Central memory CD4-positive, alpha-beta T cell (primary cell): ENCODE results near the gene GCK.

ENCODE experiments used
- DNase-seq: peaks from one replicate; pipeline ENCODE4 v3.0.0; 2022

Gene GCK

GRCh38 chr7:44153948-44154335 is 35.3 kb downstream of the GCK start:
- no peak for DNase-seq

- no peak for DNase-seq
Observed at GRCh38 chr7:44152971-44153947, 36.0 kb downstream of the GCK start.

GRCh38 chr7:44151956-44152355 is 37.3 kb downstream of the GCK start:
- no peak for DNase-seq

- no peak for DNase-seq
Observed at GRCh38 chr7:44150966-44151941, 38.0 kb downstream of the GCK start.

- DNase-seq: no peak
Observed at GRCh38 chr7:44150466-44150832, 38.8 kb downstream of the GCK start.

- no peak for DNase-seq
Observed at GRCh38 chr7:44149571-44150465, 39.4 kb downstream of the GCK start.

- no peak for DNase-seq
Observed at GRCh38 chr7:44148961-44149536, 40.2 kb downstream of the GCK start.

- DNase-seq: no peak
Observed at GRCh38 chr7:44148166-44148565, 41.1 kb downstream of the GCK start.

- DNase-seq: no peak
Observed at GRCh38 chr7:44147026-44147991, 41.9 kb downstream of the GCK start.

GRCh38 chr7:44145969-44146911 is 43.0 kb downstream of the GCK start:
- DNase-seq: peak; percentile 47

GRCh38 chr7:44145479-44145968 is 43.7 kb downstream of the GCK start:
- DNase-seq: peak; percentile 69

GRCh38 chr7:44144968-44145478 is 44.2 kb downstream of the GCK start:
- DNase-seq: no peak

- DNase-seq: no peak
Observed at GRCh38 chr7:44144426-44144967, 44.7 kb downstream of the GCK start.

- DNase-seq: no peak
Observed at GRCh38 chr7:44143646-44144250, 45.5 kb downstream of the GCK start.

- DNase-seq: no peak
Observed at GRCh38 chr7:44142028-44142427, 47.2 kb downstream of the GCK start.

- DNase-seq: no peak
Observed at GRCh38 chr7:44141221-44141850, 47.9 kb downstream of the GCK start, which contains the start of gene MYL7. Gene MYL7, minus strand, starts transcription at chr7:44141332. Its CDS starts 27 bp downstream, at chr7:44141305.

- no peak for DNase-seq
Observed at GRCh38 chr7:44140341-44140740, 48.9 kb downstream of the GCK start.
